CD14-positive monocyte (primary cell): ENCODE measurements around the gene PDE6H. TPM values are rescaled to one million over a fixed set of nuclear protein-coding genes. Genes with fewer than 3 reads are reported as not detected.

Source experiments
- DNase-seq, 3 donors: peaks; one replicate each; pipeline ENCODE4 v3.0.0-alpha.2; 2011 to 2022
- H2AFZ ChIP-seq: 2 replicates; pipeline ENCODE4 v1.6.0; 2012; ENCODE audit warnings: mild to moderate bottlenecking, low read depth, low read length, inconsistent platforms; ENCODE audit not compliant: insufficient read depth, poor library complexity, severe bottlenecking
- H3K27ac ChIP-seq, 2 donors: 1 replicate in 1 of 2; 2 replicates in 1 of 2; pipeline ENCODE4 v1.5.1; 2012 to 2013; ENCODE audit warnings: low read length in 2 of 2, control low read depth in 1 of 2, inconsistent platforms in 1 of 2, low read depth in 1 of 2, mild to moderate bottlenecking in 1 of 2
- H3K27me3 ChIP-seq, 2 donors: one replicate each; pipeline versions ENCODE4 v1.6.0 to v1.6.1; 2011 to 2013; ENCODE audit warnings: low read length in 2 of 2; ENCODE audit not compliant: control insufficient read depth in 2 of 2, insufficient read depth in 2 of 2
- H3K36me3 ChIP-seq, 2 donors: replicated peaks in 1 of 2; 1 replicate in 1 of 2; 2 replicates in 1 of 2; pipeline versions ENCODE4 v1.5.1 to v1.6.1; 2012 to 2013; ENCODE audit warnings: low read length in 2 of 2, control low read depth in 1 of 2, inconsistent platforms in 1 of 2, mild to moderate bottlenecking in 1 of 2; ENCODE audit not compliant: insufficient read depth in 2 of 2, control insufficient read depth in 1 of 2
- H3K4me1 ChIP-seq, 2 donors: 1 replicate in 1 of 2; 2 replicates in 1 of 2; pipeline versions ENCODE4 v1.5.1 to v1.6.1; 2012 to 2013; ENCODE audit warnings: low read length in 2 of 2, control low read depth in 1 of 2, inconsistent platforms in 1 of 2, mild to moderate bottlenecking in 1 of 2, moderate library complexity in 1 of 2; ENCODE audit not compliant: insufficient read depth in 2 of 2, control insufficient read depth in 1 of 2
- H3K4me2 ChIP-seq: replicated peaks from 2 replicates; pipeline ENCODE3; 2012; ENCODE audit warnings: low read length, moderate library complexity, mild to moderate bottlenecking; ENCODE audit not compliant: poor library complexity, severe bottlenecking; ENCODE audit errors: extremely low read depth
- H3K4me3 ChIP-seq, 3 experiments: fragments of 200-600 bp in 1 of 3; sonication (generic) in 1 of 3; replicated peaks in 1 of 3; 1 replicate in 2 of 3; 2 replicates in 1 of 3; pipeline ENCODE4 v1.5.1; 2011 to 2013; ENCODE audit warnings: low read length in 3 of 3, mild to moderate bottlenecking in 3 of 3, control low read depth in 2 of 3, low read depth in 2 of 3, inconsistent platforms in 1 of 3, moderate library complexity in 1 of 3
- H3K79me2 ChIP-seq: 2 replicates; pipeline ENCODE4 v1.6.0; 2012; ENCODE audit warnings: mild to moderate bottlenecking, control low read depth, inconsistent platforms, low read length, moderate library complexity; ENCODE audit not compliant: insufficient read depth
- H3K9ac ChIP-seq: 2 replicates; pipeline ENCODE4 v1.6.0; 2017; ENCODE audit warnings: low read length, mild to moderate bottlenecking; ENCODE audit not compliant: insufficient read depth, poor library complexity, severe bottlenecking
- H3K9me3 ChIP-seq, 2 donors: replicated peaks in 1 of 2; 1 replicate in 1 of 2; 2 replicates in 1 of 2; pipeline versions ENCODE4 v1.5.1 to v1.6.1; 2012 to 2013; ENCODE audit warnings: low read length in 2 of 2, control low read depth in 1 of 2; ENCODE audit not compliant: control insufficient read depth in 1 of 2, insufficient read depth in 1 of 2
- H4K20me1 ChIP-seq: 2 replicates; pipeline ENCODE4 v1.6.0; 2012; ENCODE audit warnings: mild to moderate bottlenecking, low read length, control low read depth, moderate library complexity; ENCODE audit not compliant: insufficient read depth
- H3K27ac Mint-ChIP-seq, 7 donors: one replicate each; pipeline ENCODE4 v1.8.0; 2020; ENCODE audit warnings: mild to moderate bottlenecking in 7 of 7, mixed read lengths in 7 of 7, moderate library complexity in 6 of 7, inconsistent platforms in 2 of 7
- H3K27me3 Mint-ChIP-seq, 3 donors: one replicate each; pipeline ENCODE4 v1.8.0; 2021 to 2022; ENCODE audit warnings: low read depth in 3 of 3, mild to moderate bottlenecking in 3 of 3, mixed read lengths in 3 of 3, moderate library complexity in 3 of 3, inconsistent platforms in 1 of 3
- H3K36me3 Mint-ChIP-seq, 2 donors: one replicate each; pipeline ENCODE4 v1.8.0; 2020; ENCODE audit warnings: mixed read lengths in 2 of 2, inconsistent platforms in 1 of 2, mild to moderate bottlenecking in 1 of 2
- H3K4me1 Mint-ChIP-seq: one replicate; pipeline ENCODE4 v1.8.0; 2020; ENCODE audit warnings: mild to moderate bottlenecking, mixed read lengths
- H3K4me3 Mint-ChIP-seq, 2 donors: one replicate each; pipeline ENCODE4 v1.8.0; 2020; ENCODE audit warnings: mild to moderate bottlenecking in 2 of 2, mixed read lengths in 2 of 2, moderate library complexity in 1 of 2
- H3K9me3 Mint-ChIP-seq, 7 donors: one replicate each; pipeline ENCODE4 v1.8.0; 2020 to 2022; ENCODE audit warnings: mixed read lengths in 7 of 7, mild to moderate bottlenecking in 6 of 7, moderate library complexity in 6 of 7, inconsistent platforms in 2 of 7
- CTCF ChIP-seq: fragments of 200-600 bp; IDR thresholded peaks from one replicate; pipeline ENCODE4 v1.8.0; 2022; ENCODE audit warnings: antibody characterized with exemption, mild to moderate bottlenecking
- WGBS: methylation state at CpG from one replicate; pipeline ENCODE4 v1.1.5; 2013; ENCODE audit warnings: missing lambda C conversion rate; ENCODE audit not compliant: insufficient coverage; 5-methylcytosine and 5-hydroxymethylcytosine counted together
- intact Hi-C, 2 donors: fragments of 100-400 bp; cut with micrococcal nuclease; formaldehyde crosslinking; loops; one replicate each; pipeline versions ENCODE4 v1.15.0 to v1.15.1; 2023
- polyA plus RNA-seq, 3 donors: library from polyadenylated mRNA; depleted of rRNA in 1 of 3; unstranded in 2 of 3; stranded (reverse) in 1 of 3; fragments of 300-500 nt in 2 of 3; fragments of >200 nt in 1 of 3; fragmentation: Illumina TruSeq in 2 of 3; gene quantifications; 1 replicate in 2 of 3; 2 replicates in 1 of 3; pipeline ENCODE4 v1.2.3, GENCODE V29; 2012 to 2021

Gene PDE6H
- polyA plus RNA-seq, 3 donors = 0.33 to 0.56 TPM; not detected in 1

DNA sequence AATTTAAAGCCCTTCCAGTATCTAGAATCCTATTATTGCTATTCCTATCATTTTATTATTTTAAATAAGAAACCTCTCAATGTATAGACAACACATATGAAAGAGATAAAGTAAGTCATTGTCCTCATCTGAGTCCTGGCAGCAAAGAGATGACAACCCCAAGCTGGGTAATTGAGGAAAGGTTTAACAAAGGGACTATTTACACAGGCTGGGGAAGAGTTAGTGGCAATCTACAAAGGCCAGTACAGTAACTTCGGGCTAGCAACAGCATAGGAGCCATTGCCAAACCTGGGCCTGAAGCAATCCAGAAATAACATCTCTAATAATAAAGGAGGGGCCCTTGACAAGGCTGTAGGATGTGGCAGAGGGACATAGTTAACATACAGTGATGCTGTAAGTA, 11.2 kb downstream of the PDE6H start:
- no peak overlapping the region for H3K9ac ChIP-seq
- Mint-ChIP-seq H3K27ac (peak overlapping the region; percentile 57 to 99 (median 77)), H3K4me3 (no peak overlapping the region), H3K4me1 (peaks cover 89% of the 10 kb centered on the region), H3K36me3 (no peaks in the 10 kb centered on the region), H3K9me3 (no peaks in the 10 kb centered on the region), H3K27me3 (no peaks in the 10 kb centered on the region)
- H4K20me1 ChIP-seq = no peaks in the 10 kb centered on the region
- no peak for TF ChIP-seq CTCF
- no peaks in the 10 kb centered on the region for H3K9me3 ChIP-seq
- H2AFZ ChIP-seq = no peak overlapping the region
- no peak for DNase-seq
- H3K4me3 ChIP-seq = no peak overlapping the region
- peak overlapping the region; percentile 83 to 98 for H3K27ac ChIP-seq
- H3K4me2 ChIP-seq = no peak overlapping the region
- intact Hi-C loops = no loop called here
- peaks cover 21% of the 10 kb centered on the region for H3K79me2 ChIP-seq
- no CpG with 5 or more reads among the region's 1 CpG for WGBS
- no peaks in the 10 kb centered on the region for H3K27me3 ChIP-seq
- peaks cover 78 to 93% of the 10 kb centered on the region in 2 donors for H3K4me1 ChIP-seq
- H3K36me3 ChIP-seq = no peaks in the 10 kb centered on the region

DNA sequence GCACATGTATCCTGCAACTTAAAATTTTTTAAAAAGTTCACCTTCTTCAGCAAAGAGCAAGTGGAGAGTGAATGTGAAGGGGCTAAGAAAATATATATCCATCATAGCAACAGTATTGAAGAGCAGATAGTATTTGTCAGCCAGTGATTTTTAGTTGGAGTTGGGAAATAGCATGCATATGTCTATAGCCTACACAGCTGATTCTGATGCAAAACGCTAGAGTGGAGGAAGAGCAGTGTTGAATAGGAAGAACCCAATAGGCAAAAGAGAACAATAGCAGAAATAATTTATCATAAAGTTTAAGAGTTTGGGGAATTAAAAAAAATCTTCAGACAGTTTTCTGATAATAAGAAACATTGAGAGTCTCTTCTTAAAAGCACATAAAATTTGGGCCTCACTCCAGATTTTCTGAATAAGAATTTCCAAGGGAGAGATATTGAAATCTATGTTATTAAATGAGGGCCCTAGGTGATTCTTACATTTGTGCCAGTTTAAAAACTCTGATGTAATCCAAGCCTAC, 12.0 kb downstream of the PDE6H start:
- H3K4me1 ChIP-seq = peaks cover 81 to 95% of the 10 kb centered on the region in 2 donors
- no peaks in the 10 kb centered on the region for H4K20me1 ChIP-seq
- TF ChIP-seq CTCF = no peak
- no peaks in the 10 kb centered on the region for H3K9me3 ChIP-seq
- H3K79me2 ChIP-seq = peaks cover 28% of the 10 kb centered on the region
- H3K27ac ChIP-seq = peak overlapping the region in 1 of 2 donors; percentile 98
- intact Hi-C loops = loop anchor here in 1 of 2 donors (5.0 kb wide), 1 partner anchor 38 kb away; no protein-coding TSS in a partner anchor
- H3K36me3 Mint-ChIP-seq = no peaks in the 10 kb centered on the region
- no peaks in the 10 kb centered on the region for H3K36me3 ChIP-seq
- H3K9me3 Mint-ChIP-seq = no peaks in the 10 kb centered on the region
- no peaks in the 10 kb centered on the region for H3K27me3 ChIP-seq
- H3K9ac ChIP-seq = no peak overlapping the region
- no peak for DNase-seq
- H3K27me3 Mint-ChIP-seq = no peaks in the 10 kb centered on the region
- H2AFZ ChIP-seq = no peak overlapping the region
- WGBS = no CpG with 5 or more reads among the region's 1 CpG
- no peak overlapping the region for H3K4me2 ChIP-seq
- H3K27ac Mint-ChIP-seq = peak overlapping the region in 6 of 7 donors; percentile 3 to 99 (median 76)
- H3K4me3 ChIP-seq = no peak overlapping the region
- no peak overlapping the region for H3K4me3 Mint-ChIP-seq
- peaks cover 91% of the 10 kb centered on the region for H3K4me1 Mint-ChIP-seq
